Peyer's patch (tissue), 4 donors: ENCODE data around the gene MYD88. TPM values are rescaled to one million over a fixed set of nuclear protein-coding genes. Genes with fewer than 3 reads are reported as not detected.
A peak's percentile ranks its signal among the peaks of the same experiment; 100 is the strongest.

Experiments
- DNase-seq, 3 donors: peaks; one replicate each; pipeline ENCODE4 v3.0.0-alpha.2; 2017 to 2019
- H3K27ac ChIP-seq, 4 donors: fragments of 200-600 bp; sonication (generic); one replicate each; pipeline ENCODE4 v1.5.1; 2016 to 2019
- H3K27me3 ChIP-seq, 2 donors: fragments of 200-600 bp; sonication (generic); one replicate each; pipeline ENCODE4 v1.5.1; 2019
- H3K36me3 ChIP-seq, 3 donors: fragments of 200-600 bp; sonication (generic); one replicate each; pipeline ENCODE4 v1.5.1; 2016 to 2019
- H3K4me1 ChIP-seq, 4 donors: fragments of 200-600 bp; sonication (generic); one replicate each; pipeline ENCODE4 v1.5.1; 2016 to 2019
- H3K4me3 ChIP-seq, 4 donors: fragments of 200-600 bp; sonication (generic); 1 replicate in 3 of 4; 2 replicates in 1 of 4; pipeline ENCODE4 v1.5.1; 2016 to 2019; ENCODE audit warnings: mild to moderate bottlenecking in 1 of 4
- H3K9me3 ChIP-seq, 4 donors: fragments of 200-600 bp; sonication (generic); one replicate each; pipeline ENCODE4 v1.5.1; 2016 to 2019; ENCODE audit warnings: mild to moderate bottlenecking in 1 of 4
- POLR2A ChIP-seq, 2 donors: fragments of 450-650 bp; IDR thresholded peaks; one replicate each; pipeline ENCODE4 v1.5.1; 2017; ENCODE audit warnings: antibody characterized with exemption in 2 of 2, mild to moderate bottlenecking in 2 of 2, moderate library complexity in 2 of 2
- total RNA-seq, 4 donors: library from RNA; depleted of rRNA; stranded (reverse); fragments of >200 nt; gene quantifications; one replicate each; pipeline ENCODE4 v1.1.0, GENCODE V29; 2016
- TF ChIP-seq, protein P1 (sequence below), 6 experiments: fragments of 450-650 bp in 4 of 6; fragments of 200-600 bp in 2 of 6; sonication (generic) in 1 of 6; IDR thresholded peaks; one replicate each; pipeline ENCODE4 v1.5.1; 2017 to 2019; ENCODE audit warnings: antibody characterized with exemption in 6 of 6, mild to moderate bottlenecking in 3 of 6, moderate library complexity in 1 of 6

The MYD88 gene
- total RNA-seq, 4 donors from 2014 or later = 41.8 to 82.7 (median 73.8) TPM

DNA sequence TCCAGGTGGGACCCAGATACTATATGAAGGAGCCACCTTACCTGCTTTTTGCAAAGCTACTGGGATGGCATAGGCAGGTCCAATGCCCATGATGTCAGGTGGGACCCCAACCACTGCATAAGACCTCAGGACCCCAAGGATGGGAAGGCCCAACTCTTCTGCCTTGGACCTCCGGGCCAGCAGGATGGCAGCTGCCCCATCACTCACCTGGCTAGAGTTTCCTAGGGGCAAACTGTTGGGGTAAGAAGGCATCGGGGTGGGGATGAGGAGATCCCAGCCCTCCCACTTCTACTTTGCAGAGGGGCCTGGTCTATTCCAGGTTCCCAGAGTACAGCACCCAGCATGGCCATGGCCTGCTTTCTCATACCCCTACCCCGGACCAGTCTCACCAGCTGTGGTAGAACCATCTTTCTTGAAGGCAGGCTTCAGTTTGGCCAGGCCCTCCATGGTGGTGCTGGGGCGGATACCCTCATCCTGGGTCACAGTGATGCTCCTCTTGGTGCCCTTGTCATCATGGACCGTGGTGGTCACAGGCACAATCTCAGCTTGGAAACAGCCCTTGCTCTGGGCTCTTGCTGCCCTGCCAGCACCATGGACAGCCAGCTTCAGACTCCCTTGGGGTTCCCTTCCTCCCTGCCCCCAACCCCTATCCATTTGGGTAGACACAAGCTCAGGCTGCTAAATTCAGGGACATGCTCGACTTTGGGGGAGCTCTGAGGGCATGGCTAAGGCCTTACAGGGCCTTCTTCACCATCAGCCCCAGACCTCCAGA lies 12.2 kb upstream of the MYD88 start:
- Histone ChIP-seq H3K4me1 (peaks cover 0 to 16% (median 2%) of the 10 kb centered on the region in 4 donors), H3K27me3 (no peaks in the 10 kb centered on the region), H3K9me3 (no peaks in the 10 kb centered on the region), H3K36me3 (peaks cover 0 to 91% (median 0%) of the 10 kb centered on the region in 3 donors), H3K4me3 (no peak overlapping the region), H3K27ac (peak overlapping the region in 1 of 4 donors; percentile 37)
- TF ChIP-seq POLR2A (IDR thresholded peaks at IDR 0.05) = no peak
- TF ChIP-seq, protein P1, sequence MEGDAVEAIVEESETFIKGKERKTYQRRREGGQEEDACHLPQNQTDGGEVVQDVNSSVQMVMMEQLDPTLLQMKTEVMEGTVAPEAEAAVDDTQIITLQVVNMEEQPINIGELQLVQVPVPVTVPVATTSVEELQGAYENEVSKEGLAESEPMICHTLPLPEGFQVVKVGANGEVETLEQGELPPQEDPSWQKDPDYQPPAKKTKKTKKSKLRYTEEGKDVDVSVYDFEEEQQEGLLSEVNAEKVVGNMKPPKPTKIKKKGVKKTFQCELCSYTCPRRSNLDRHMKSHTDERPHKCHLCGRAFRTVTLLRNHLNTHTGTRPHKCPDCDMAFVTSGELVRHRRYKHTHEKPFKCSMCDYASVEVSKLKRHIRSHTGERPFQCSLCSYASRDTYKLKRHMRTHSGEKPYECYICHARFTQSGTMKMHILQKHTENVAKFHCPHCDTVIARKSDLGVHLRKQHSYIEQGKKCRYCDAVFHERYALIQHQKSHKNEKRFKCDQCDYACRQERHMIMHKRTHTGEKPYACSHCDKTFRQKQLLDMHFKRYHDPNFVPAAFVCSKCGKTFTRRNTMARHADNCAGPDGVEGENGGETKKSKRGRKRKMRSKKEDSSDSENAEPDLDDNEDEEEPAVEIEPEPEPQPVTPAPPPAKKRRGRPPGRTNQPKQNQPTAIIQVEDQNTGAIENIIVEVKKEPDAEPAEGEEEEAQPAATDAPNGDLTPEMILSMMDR (IDR thresholded peaks at IDR 0.05) = no peak
- peak in 1 of 3 donors; percentile 38 for DNase-seq

DNA sequence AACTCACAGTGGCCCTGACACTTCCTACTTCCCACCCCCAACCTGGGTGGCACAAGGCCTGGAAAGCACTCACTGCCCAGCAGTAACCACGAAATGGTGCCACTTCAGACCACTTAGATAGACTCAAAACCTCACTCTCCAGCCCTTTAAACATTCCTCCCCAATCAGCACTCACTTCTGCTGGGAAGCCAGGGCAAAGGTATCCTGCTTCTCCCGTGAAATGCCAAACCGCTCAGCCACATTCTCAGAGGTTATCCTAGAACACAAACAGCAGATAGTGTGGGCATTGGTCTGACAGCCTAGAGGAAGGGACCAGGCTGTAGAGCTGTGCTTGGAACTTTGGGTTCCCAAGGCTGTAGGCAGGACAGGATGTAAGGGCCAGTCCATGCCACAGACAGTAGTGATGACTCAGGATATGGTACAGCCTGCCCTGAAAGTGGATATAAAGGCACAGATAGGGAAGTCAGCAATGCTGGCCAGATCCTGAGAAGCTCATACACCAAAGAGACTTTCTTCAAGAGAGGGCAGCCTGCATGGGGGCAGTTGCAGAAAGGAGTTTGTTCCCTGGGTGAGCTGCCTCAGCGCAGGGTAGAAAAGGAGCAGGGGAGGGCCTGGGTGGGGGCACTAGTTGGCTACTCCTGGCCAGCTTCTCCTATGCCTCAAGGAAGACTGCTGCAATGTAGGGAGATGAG lies 10.7 kb upstream of the MYD88 start:
- H3K27me3 ChIP-seq = no peaks in the 10 kb centered on the region
- H3K9me3 ChIP-seq = no peaks in the 10 kb centered on the region
- peaks cover 0 to 30% (median 2%) of the 10 kb centered on the region in 4 donors for H3K4me1 ChIP-seq
- peaks cover 0 to 89% (median 0%) of the 10 kb centered on the region in 3 donors for H3K36me3 ChIP-seq
- H3K4me3 ChIP-seq = no peak overlapping the region
- H3K27ac ChIP-seq = peak overlapping the region in 3 of 4 donors; percentile 15 to 71 (median 20)
- TF ChIP-seq, protein P1 (IDR thresholded peaks at IDR 0.05) = no peak
- TF ChIP-seq POLR2A (IDR thresholded peaks at IDR 0.05) = peak in 1 of 2 donors; percentile 24
- DNase-seq = peak in 2 of 3 donors; percentile 8 to 54

DNA sequence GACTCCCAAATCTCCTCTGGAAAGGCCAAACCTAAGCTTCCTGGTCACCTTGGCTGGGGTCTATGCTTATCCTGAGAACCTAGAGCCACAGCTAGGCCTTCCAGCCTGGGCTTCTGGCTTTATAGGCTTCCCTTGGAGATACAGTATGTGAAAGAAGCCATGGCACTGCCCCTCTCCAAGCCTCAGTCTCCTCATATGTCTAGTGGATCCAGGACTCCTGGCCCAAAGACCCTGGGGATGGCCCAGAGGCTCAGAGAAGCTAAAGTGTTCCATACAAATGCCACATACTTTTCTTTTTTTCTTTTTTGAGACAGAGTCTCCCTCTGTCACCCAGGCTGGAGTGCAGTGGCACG lies 10.2 kb upstream of the MYD88 start:
- Histone ChIP-seq H3K27ac (peak overlapping the region in 2 of 4 donors; percentile 15 to 71), H3K36me3 (peaks cover 0 to 89% (median 0%) of the 10 kb centered on the region in 3 donors), H3K27me3 (no peaks in the 10 kb centered on the region), H3K4me1 (peaks cover 0 to 36% (median 2%) of the 10 kb centered on the region in 4 donors), H3K9me3 (no peaks in the 10 kb centered on the region), H3K4me3 (no peak overlapping the region)
- peak in 1 of 3 donors; percentile 4 for DNase-seq
- TF ChIP-seq, protein P1 (IDR thresholded peaks at IDR 0.05) = no peak
- no peak for TF ChIP-seq POLR2A (IDR thresholded peaks at IDR 0.05)

DNA sequence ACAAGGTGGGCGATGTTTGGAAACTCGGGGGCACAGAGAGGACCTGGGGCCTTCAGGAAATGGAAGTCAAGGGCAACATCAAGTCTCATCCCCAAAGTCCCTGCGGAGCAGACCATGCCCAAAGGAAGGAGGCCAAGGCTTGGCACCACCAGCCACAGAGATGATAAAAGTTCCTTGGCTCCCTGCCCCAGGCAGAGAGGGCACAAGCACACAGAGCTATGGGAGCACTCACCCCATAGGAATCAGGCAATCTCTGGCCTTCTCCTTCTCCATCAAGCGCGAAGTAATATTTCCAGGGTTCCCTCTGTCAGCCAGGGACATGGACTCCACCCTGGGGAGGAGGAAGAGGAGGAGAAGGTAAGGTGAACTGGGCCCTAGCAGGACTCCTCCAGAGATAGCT lies 9.4 kb upstream of the MYD88 start:
- Histone ChIP-seq H3K9me3 (no peaks in the 10 kb centered on the region), H3K4me1 (peaks cover 0 to 44% (median 2%) of the 10 kb centered on the region in 4 donors), H3K36me3 (peaks cover 0 to 87% (median 0%) of the 10 kb centered on the region in 3 donors), H3K27me3 (no peaks in the 10 kb centered on the region), H3K27ac (peak overlapping the region in 1 of 4 donors; percentile 89), H3K4me3 (no peak overlapping the region)
- no peak for DNase-seq
- TF ChIP-seq, protein P1 (IDR thresholded peaks at IDR 0.05) = no peak
- no peak for TF ChIP-seq POLR2A (IDR thresholded peaks at IDR 0.05)

DNA sequence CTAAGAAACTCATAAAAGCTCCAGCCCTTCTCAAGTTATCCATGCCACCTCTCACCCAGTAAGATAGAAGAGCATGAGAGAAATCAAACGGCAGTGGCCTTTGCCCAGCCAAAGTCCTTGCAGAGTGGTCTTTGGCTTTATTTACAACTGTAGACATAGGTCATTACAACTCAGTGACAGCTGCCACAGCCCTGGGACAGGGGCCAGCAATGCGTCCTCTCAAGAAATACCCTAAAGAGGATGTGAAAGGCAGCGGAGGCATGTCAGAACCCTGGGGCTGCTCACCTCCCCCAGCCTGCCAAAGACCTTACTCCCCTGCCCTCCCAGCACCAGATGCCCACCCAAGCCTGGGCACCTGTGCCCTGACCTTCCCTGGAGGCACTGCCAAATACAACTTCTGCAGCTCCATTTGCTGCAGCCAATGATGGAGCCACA lies 7.8 kb upstream of the MYD88 start:
- H3K36me3 ChIP-seq = peaks cover 0 to 79% (median 0%) of the 10 kb centered on the region in 3 donors

More for the DNA sequence above, 7.8 kb upstream of the MYD88 start:
- Histone ChIP-seq H3K27ac (peak overlapping the region in 2 of 4 donors; percentile 62 to 89), H3K4me1 (peaks cover 0 to 59% (median 5%) of the 10 kb centered on the region in 4 donors), H3K27me3 (no peaks in the 10 kb centered on the region), H3K4me3 (no peak overlapping the region), H3K9me3 (no peaks in the 10 kb centered on the region)
- DNase-seq = peak in 2 of 3 donors; percentile 77 to 86
- TF ChIP-seq, protein P1 (IDR thresholded peaks at IDR 0.05) = no peak
- peak; percentile 26 to 51 for TF ChIP-seq POLR2A (IDR thresholded peaks at IDR 0.05)
